Measurements from ENCODE around the gene TERC. TPM values are rescaled to one million over a fixed set of nuclear protein-coding genes. Genes with fewer than 3 reads are reported as not detected.
A peak's percentile ranks its signal among the peaks of the same experiment; 100 is the strongest.

Gene TERC
- 10 to 100 TPM; 11.5 to 19.2 TPM for total RNA-seq

- no peaks in the 10 kb centered on the region for H3K27me3 Mint-ChIP-seq
- H3K4me3 Mint-ChIP-seq: peak within 1 kb of the TSS; percentile 96
- CTCF ChIA-PET: interaction anchor here (1.2 kb wide), 1 partner anchor 96 kb away, joined by 4 read pairs; no protein-coding TSS in a partner anchor
These were observed at the start of gene TERC for GRCh38 chr3:169764882-169765612. TERC (minus strand) TSS chr3:169765060.

GRCh38 chr3:169813757-169814517, 49.1 kb upstream of the TERC start:
- Mint-ChIP-seq H3K27me3 (peaks cover 3% of the 10 kb centered on the region), H3K4me3 (peak overlapping the region; percentile 75), H3K36me3 (no peaks in the 10 kb centered on the region), H3K4me1 (ENCODE audit: low read depth) (peaks cover 19% of the 10 kb centered on the region), H3K9me3 (peaks cover 10% of the 10 kb centered on the region), H3K27ac (peak overlapping the region; percentile 43)
- ChIA-PET POLR2A (interaction anchor here (1.5 kb wide), 1 partner anchor 50 kb away, joined by 4 read pairs; no protein-coding TSS in a partner anchor), CTCF (interaction anchor here (0.7 to 0.9 kb wide), 2 partner anchors 49 to 153 kb away, joined by 3 to 5 read pairs; partner anchors contain the start of gene SEC62)
- peak; percentile 89 for DNase-seq
- intact Hi-C loops (cut with micrococcal nuclease): loop anchor here (1.0 to 5.0 kb wide), 6 partner anchors 42 to 543 kb away; partner anchors contain the start of genes PHC3, SKIL and TERC

More at GRCh38 chr3:169764882-169765612, at the start of gene TERC:
- Mint-ChIP-seq H3K36me3 (peaks cover 3% of the 10 kb centered on the region), H3K9me3 (peaks cover 2% of the 10 kb centered on the region), H3K4me1 (ENCODE audit: low read depth) (peaks cover 23% of the 10 kb centered on the region), H3K27ac (peak within 1 kb of the TSS; percentile 99)
- intact Hi-C loops (cut with micrococcal nuclease): loop anchor here (1.0 to 10.0 kb wide), 8 partner anchors 8 to 660 kb away; partner anchors contain the start of genes GPR160, MYNN, PHC3 and PRKCI
- peak; percentile 95 for DNase-seq
- POLR2A ChIA-PET: interaction anchor here (2.3 to 3.5 kb wide), 2 partner anchors 8 to 202 kb away, joined by 8 to 34 read pairs; partner anchors contain the start of genes MYNN and SEC62

GRCh38 chr3:169813278-169813677, 48.4 kb upstream of the TERC start:
- ChIA-PET POLR2A (interaction anchor here (1.5 kb wide), 1 partner anchor 49 kb away, joined by 4 read pairs; no protein-coding TSS in a partner anchor), CTCF (interaction anchor here (1.2 kb wide), 1 partner anchor 49 kb away, joined by 3 read pairs; no protein-coding TSS in a partner anchor)
- peak overlapping the region; percentile 43 for H3K27ac Mint-ChIP-seq
- no peak for DNase-seq
- peak overlapping the region; percentile 75 for H3K4me3 Mint-ChIP-seq
- H3K27me3 Mint-ChIP-seq: peaks cover 2% of the 10 kb centered on the region
- intact Hi-C loops (cut with micrococcal nuclease): loop anchor here (1.0 to 5.0 kb wide), 5 partner anchors 41 to 544 kb away; partner anchors contain the start of genes SKIL and TERC
- peaks cover 10% of the 10 kb centered on the region for H3K9me3 Mint-ChIP-seq
- no peaks in the 10 kb centered on the region for H3K36me3 Mint-ChIP-seq
- peaks cover 19% of the 10 kb centered on the region for H3K4me1 Mint-ChIP-seq (ENCODE audit: low read depth)

- peak; percentile 88 for DNase-seq
- intact Hi-C loops (cut with micrococcal nuclease): loop anchor here (1.0 to 5.0 kb wide), 6 partner anchors 40 to 545 kb away; partner anchors contain the start of genes SEC62, SKIL and TERC
- Mint-ChIP-seq H3K9me3 (peaks cover 10% of the 10 kb centered on the region), H3K36me3 (no peaks in the 10 kb centered on the region), H3K4me3 (peak within 1 kb of the TSS; percentile 75), H3K4me1 (ENCODE audit: low read depth) (peaks cover 19% of the 10 kb centered on the region), H3K27ac (peak within 1 kb of the TSS; percentile 43), H3K27me3 (no peaks in the 10 kb centered on the region)
- ChIA-PET CTCF (interaction anchor here (1.2 to 1.3 kb wide), 2 partner anchors 14 to 48 kb away, joined by 3 read pairs; no protein-coding TSS in a partner anchor), POLR2A (interaction anchor here (0.8 to 1.7 kb wide), 3 partner anchors 39 to 48 kb away, joined by 3 to 4 read pairs (median 4); partner anchors contain the start of gene MYNN)
These were observed 47.7 kb upstream of the TERC start, which contains the start of the genes LRRC34 and LRRIQ4 for GRCh38 chr3:169812332-169813235. LRRC34 (minus strand) TSS chr3:169812904; CDS start chr3:169812548, 356 bp downstream. LRRIQ4 (plus strand) TSS chr3:169812870; CDS start chr3:169821922, 9,052 bp downstream.

- CTCF ChIA-PET: interaction anchor here (1.2 to 1.5 kb wide), 3 partner anchors 15 to 187 kb away, joined by 3 read pairs; no protein-coding TSS in a partner anchor
- H3K4me1 Mint-ChIP-seq (ENCODE audit: low read depth): peaks cover 19% of the 10 kb centered on the region
- H3K27me3 Mint-ChIP-seq: no peaks in the 10 kb centered on the region
- peaks cover 10% of the 10 kb centered on the region for H3K9me3 Mint-ChIP-seq
- peak; percentile 14 for DNase-seq
- peak overlapping the region; percentile 75 for H3K4me3 Mint-ChIP-seq
- H3K36me3 Mint-ChIP-seq: no peaks in the 10 kb centered on the region
- no peak overlapping the region for H3K27ac Mint-ChIP-seq
- POLR2A ChIA-PET: interaction anchor here (1.7 kb wide), 1 partner anchor 38 kb away, joined by 4 read pairs; the partner anchor contains the start of gene MYNN
- intact Hi-C loops (cut with micrococcal nuclease): loop anchor here (1.0 to 5.0 kb wide), 3 partner anchors 155 to 546 kb away; partner anchors contain the start of genes SEC62 and SKIL
These were observed 46.9 kb upstream of the TERC start for GRCh38 chr3:169811631-169812331.

GRCh38 chr3:169809230-169809795, 44.5 kb upstream of the TERC start:
- Mint-ChIP-seq H3K27ac (no peak overlapping the region), H3K4me3 (no peak overlapping the region), H3K36me3 (no peaks in the 10 kb centered on the region), H3K4me1 (ENCODE audit: low read depth) (peaks cover 18% of the 10 kb centered on the region), H3K9me3 (no peaks in the 10 kb centered on the region), H3K27me3 (no peaks in the 10 kb centered on the region)
- intact Hi-C loops (cut with micrococcal nuclease): no loop called here
- CTCF ChIA-PET: interaction anchor here (0.7 kb wide), 1 partner anchor 426 kb away, joined by 3 read pairs; no protein-coding TSS in a partner anchor
- no peak for DNase-seq
- POLR2A ChIA-PET: interaction anchor here (0.6 to 1.1 kb wide), 2 partner anchors 37 to 372 kb away, joined by 3 to 4 read pairs; partner anchors contain the start of gene PHC3

GRCh38 chr3:169804681-169805080, 39.8 kb upstream of the TERC start:
- intact Hi-C loops (cut with micrococcal nuclease): no loop called here

GRCh38 chr3:169792359-169792758, 27.5 kb upstream of the TERC start:
- intact Hi-C loops (cut with micrococcal nuclease): no loop called here
- ChIA-PET POLR2A (no interaction called here), CTCF (no interaction called here)
- H3K27ac Mint-ChIP-seq: no peak overlapping the region
- no peaks in the 10 kb centered on the region for H3K9me3 Mint-ChIP-seq
- H3K4me3 Mint-ChIP-seq: no peak overlapping the region
- peaks cover 7% of the 10 kb centered on the region for H3K36me3 Mint-ChIP-seq
- H3K4me1 Mint-ChIP-seq (ENCODE audit: low read depth): peaks cover 3% of the 10 kb centered on the region
- no peaks in the 10 kb centered on the region for H3K27me3 Mint-ChIP-seq
- DNase-seq: no peak

More at GRCh38 chr3:169804681-169805080, 39.8 kb upstream of the TERC start:
- Mint-ChIP-seq H3K27me3 (no peaks in the 10 kb centered on the region), H3K4me3 (no peak overlapping the region), H3K9me3 (no peaks in the 10 kb centered on the region), H3K36me3 (peaks cover 4% of the 10 kb centered on the region), H3K27ac (no peak overlapping the region), H3K4me1 (ENCODE audit: low read depth) (no peaks in the 10 kb centered on the region)
- no peak for DNase-seq
- ChIA-PET CTCF (no interaction called here), POLR2A (no interaction called here)

- intact Hi-C loops (cut with micrococcal nuclease): no loop called here
- Mint-ChIP-seq H3K27ac (no peak overlapping the region), H3K36me3 (peaks cover 16% of the 10 kb centered on the region), H3K9me3 (no peaks in the 10 kb centered on the region), H3K27me3 (no peaks in the 10 kb centered on the region), H3K4me1 (ENCODE audit: low read depth) (peaks cover 2% of the 10 kb centered on the region), H3K4me3 (no peak overlapping the region)
- ChIA-PET POLR2A (no interaction called here), CTCF (no interaction called here)
- DNase-seq: no peak
These were observed 26.0 kb upstream of the TERC start for GRCh38 chr3:169790687-169791429.

All from activated CD4-positive, alpha-beta memory T cell treated with anti-CD3 and anti-CD28 coated beads for 36 hours (primary cell).